A204.1 (cell line): Measurements from ENCODE around the gene SKAP1.
"Not testable (repeated sequence)": the region's sequence is repeated elsewhere in the genome, so short reads cannot be mapped to it uniquely, and the experiment has no call there.

Experiments
- FAIRE-seq: peaks from 2 replicates; lab custom pipeline; 2012; peaks lifted over from hg19 to GRCh38; lab: Jason Lieb, UNC

The SKAP1 gene

GRCh38 chr17:48429638-48430586 lies at the start of gene SKAP1:
SKAP1 (minus strand) TSS chr17:48430214.
- FAIRE-seq: no peak

GRCh38 chr17:48479014-48479402 lies 49.0 kb upstream of the SKAP1 start:
- no peak for FAIRE-seq

GRCh38 chr17:48478224-48479013 lies 48.4 kb upstream of the SKAP1 start:
- FAIRE-seq: no peak

- no peak for FAIRE-seq
Measured at GRCh38 chr17:48477221-48477620, 47.2 kb upstream of the SKAP1 start.

- no peak for FAIRE-seq
Measured at GRCh38 chr17:48472411-48473281, 42.6 kb upstream of the SKAP1 start.

- no peak for FAIRE-seq
Measured at GRCh38 chr17:48471817-48472410, 41.9 kb upstream of the SKAP1 start.

- FAIRE-seq: no peak
Measured at GRCh38 chr17:48470388-48471034, 40.5 kb upstream of the SKAP1 start.

GRCh38 chr17:48469227-48469626 lies 39.2 kb upstream of the SKAP1 start:
- FAIRE-seq: no peak

- FAIRE-seq: no peak
Measured at GRCh38 chr17:48468299-48468698, 38.3 kb upstream of the SKAP1 start.

GRCh38 chr17:48465884-48466283 lies 35.9 kb upstream of the SKAP1 start:
- FAIRE-seq: no peak

- FAIRE-seq: no peak
Measured at GRCh38 chr17:48463526-48463925, 33.5 kb upstream of the SKAP1 start.

- no peak for FAIRE-seq
Measured at GRCh38 chr17:48462946-48463345, 32.9 kb upstream of the SKAP1 start.

- FAIRE-seq: no peak
Measured at GRCh38 chr17:48460052-48460451, 30.0 kb upstream of the SKAP1 start.

GRCh38 chr17:48459070-48459844 lies 29.2 kb upstream of the SKAP1 start:
- no peak for FAIRE-seq

- FAIRE-seq: no peak
Measured at GRCh38 chr17:48457080-48457836, 27.2 kb upstream of the SKAP1 start.

- no peak for FAIRE-seq
Measured at GRCh38 chr17:48456589-48456988, 26.6 kb upstream of the SKAP1 start.

- FAIRE-seq: no peak
Measured at GRCh38 chr17:48455791-48456190, 25.8 kb upstream of the SKAP1 start.

- no peak for FAIRE-seq
Measured at GRCh38 chr17:48453447-48453846, 23.4 kb upstream of the SKAP1 start.

GRCh38 chr17:48451489-48451888 lies 21.5 kb upstream of the SKAP1 start:
- no peak for FAIRE-seq

GRCh38 chr17:48449335-48449734 lies 19.3 kb upstream of the SKAP1 start:
- not testable (repeated sequence) for FAIRE-seq
